GM19023 (cell line): Measurements from ENCODE around the gene RGSL1.

Source experiments
- ATAC-seq: cut with Tn5 transposase; IDR thresholded peaks from one replicate; pipeline ENCODE4 v1.9.1; 2021; ENCODE audit warnings: mild to moderate bottlenecking, moderate library complexity; ENCODE audit not compliant: unreplicated experiment

RGSL1 gene

GRCh38 chr1:182587666-182588499 lies 137.9 kb downstream of the RGSL1 start:
- ATAC-seq = no peak

GRCh38 chr1:182588500-182589396 lies 138.8 kb downstream of the RGSL1 start, which contains the start of gene RNASEL:
Gene RNASEL (minus strand): TSS chr1:182589256. CDS start chr1:182586806, 2,450 bp downstream.
- ATAC-seq = peak; percentile 84

- no peak for ATAC-seq
These were observed 139.6 kb downstream of the RGSL1 start for GRCh38 chr1:182589520-182589919.

- no peak for ATAC-seq
These were observed 140.0 kb downstream of the RGSL1 start for GRCh38 chr1:182589931-182590330.

DNA sequence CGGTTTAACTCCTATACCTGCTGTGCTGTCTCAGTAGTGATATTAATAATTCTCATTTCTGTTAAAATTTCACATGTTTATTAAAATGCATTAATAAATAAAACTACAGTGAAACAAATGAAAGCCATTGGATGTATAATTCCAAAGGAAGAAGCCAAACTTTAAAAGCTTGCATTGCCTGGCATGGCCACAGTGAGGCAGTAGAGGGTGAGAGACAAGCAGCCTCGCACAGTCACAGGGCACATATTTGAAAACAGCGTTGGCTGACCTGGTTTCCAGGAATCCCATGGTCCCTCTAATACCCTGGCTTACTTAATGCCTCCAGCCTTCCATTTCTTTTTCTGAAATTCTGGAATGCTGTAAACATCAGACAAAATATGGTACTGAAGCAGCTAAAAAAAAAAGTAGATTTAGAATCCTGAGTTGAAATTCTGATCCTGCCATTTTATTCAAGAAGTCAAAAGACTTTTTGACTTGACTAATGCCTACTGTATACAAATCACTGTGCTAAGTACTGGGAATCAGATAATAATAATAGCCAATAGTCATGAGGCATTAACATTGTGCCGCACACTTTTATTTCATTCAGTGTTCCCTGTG lies 145.8 kb downstream of the RGSL1 start:
- no peak for ATAC-seq

DNA sequence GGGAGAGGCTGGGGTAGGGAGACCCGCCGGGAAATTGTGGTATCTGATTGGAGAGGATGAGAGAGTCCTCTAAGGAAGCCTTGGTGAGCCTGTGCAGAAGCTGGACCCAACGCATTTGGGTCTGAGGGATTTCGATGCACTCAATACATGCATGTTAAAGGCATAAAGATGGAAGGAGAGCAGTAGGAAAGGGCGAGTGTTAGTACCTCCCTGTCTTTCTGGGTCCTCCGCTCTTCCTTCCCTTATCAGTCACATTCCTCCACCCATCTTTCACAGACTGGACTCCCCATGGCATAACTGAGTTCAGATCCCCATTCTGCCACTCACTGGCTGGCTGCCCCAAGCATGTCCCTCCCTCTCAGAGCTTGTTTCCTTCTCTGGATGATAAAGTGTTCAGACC lies 147.0 kb downstream of the RGSL1 start:
- ATAC-seq = no peak

GRCh38 chr1:182598296-182598695 lies 148.3 kb downstream of the RGSL1 start:
- ATAC-seq = no peak

GRCh38 chr1:182599339-182599738 lies 149.4 kb downstream of the RGSL1 start:
- ATAC-seq = no peak

GRCh38 chr1:182600036-182600713 lies 150.2 kb downstream of the RGSL1 start:
- ATAC-seq = no peak

DNA sequence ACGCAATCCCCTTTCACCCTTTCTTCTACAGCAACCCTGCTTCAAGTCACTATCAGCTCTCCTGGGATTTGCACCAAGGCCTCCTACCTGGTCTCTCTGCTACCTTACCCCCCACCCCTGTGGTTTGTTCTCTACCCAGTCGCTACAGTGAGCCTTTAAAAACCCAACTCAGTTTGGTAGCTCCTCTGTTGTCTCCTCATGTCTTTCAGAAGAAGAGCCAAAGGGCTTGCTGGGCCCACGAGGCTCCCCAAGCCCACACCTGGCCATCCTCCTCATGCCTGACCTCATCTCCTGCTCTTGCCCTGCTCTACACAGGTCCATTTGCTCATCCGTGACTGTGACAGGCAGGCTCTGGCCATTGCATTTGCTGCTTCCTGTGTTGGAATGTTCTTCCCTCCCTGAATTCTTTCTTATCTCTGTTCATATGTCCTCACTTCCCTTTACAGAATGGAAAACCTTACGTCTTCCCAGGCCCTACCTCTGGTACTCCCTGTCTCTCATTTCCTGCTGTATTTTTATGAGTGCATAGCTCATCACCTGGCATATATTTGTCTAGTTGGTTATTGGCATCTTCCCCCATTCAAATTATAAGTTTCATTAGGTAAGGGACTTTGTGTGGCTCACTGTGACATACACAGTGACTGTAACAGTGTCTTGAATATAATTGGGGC lies 150.9 kb downstream of the RGSL1 start:
- no peak for ATAC-seq

DNA sequence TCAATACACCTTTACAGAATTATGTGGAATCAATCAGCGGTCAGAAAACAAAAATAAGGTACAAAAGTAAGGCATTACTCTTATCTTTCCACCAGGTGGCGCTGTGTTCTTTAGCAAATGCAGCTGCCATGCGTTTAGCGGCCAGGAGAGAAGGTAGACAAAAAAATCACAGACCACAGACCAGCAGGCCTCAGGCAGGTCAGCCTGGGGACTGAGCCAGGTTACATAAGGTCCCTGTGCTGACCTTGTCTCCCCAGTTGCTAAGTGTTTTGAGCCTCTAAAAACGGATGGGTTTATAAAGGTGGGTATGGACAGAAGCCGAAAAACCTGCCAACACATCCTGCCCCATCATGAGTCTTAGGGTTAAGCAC lies 151.5 kb downstream of the RGSL1 start:
- ATAC-seq = no peak

- no peak for ATAC-seq
These were observed 152.0 kb downstream of the RGSL1 start for GRCh38 chr1:182601913-182602312.

- no peak for ATAC-seq
These were observed 153.1 kb downstream of the RGSL1 start for GRCh38 chr1:182602935-182603645.

- ATAC-seq = peak; percentile 10
These were observed 153.8 kb downstream of the RGSL1 start for GRCh38 chr1:182603646-182604174.

DNA sequence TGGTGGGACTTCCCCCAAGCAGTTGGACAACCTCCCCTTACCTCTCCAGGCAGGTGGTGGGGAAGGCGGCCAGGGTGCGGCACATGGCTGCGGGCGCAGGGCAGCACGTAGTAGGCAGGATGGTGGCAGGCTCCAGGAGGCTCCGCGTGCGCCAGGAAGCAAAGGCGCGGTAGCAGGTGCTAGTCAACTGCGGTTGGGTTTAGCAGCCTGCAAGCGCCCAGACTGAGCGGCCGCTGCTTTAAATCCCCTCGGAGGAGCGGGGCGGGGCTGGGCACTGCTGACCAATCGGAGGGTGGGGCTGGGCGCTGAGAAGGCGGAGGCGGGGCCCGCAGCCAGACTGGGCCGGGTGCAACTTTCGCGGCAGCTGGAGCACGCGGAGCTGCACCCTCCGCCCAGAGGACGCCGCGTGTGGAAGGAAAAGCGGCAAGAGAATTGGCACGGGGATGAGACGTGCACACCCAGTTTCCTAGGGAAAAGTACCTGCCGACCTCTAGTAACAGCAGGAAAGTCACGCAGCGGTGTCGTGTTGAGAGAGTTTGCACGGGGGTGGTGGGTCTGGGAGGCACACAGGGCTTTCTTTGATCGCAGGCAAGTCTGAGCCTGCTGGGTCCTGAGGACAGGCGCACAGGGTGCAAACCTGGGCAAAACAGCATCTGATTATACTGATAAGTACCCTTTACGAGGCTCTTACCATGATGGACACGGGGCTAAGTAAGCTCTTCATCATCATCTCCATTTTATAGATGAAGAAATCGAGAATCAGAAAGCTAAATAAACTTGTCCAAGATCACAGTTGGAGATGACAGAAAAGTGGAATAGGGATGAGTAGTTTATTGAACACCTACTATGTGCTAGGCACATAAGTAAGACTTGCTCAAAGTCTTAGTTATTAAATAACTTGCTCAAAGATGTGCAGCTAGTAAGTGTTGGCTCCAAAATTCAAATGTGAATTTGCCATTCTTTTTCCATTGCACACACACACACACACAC lies 154.5 kb downstream of the RGSL1 start, which contains the start of gene RGS16:
TSS of gene RGS16 (minus strand) at position 215 of the 990 bp plus-strand sequence. CDS start at position 85, 130 bp downstream.
- ATAC-seq = peak; percentile 95

DNA sequence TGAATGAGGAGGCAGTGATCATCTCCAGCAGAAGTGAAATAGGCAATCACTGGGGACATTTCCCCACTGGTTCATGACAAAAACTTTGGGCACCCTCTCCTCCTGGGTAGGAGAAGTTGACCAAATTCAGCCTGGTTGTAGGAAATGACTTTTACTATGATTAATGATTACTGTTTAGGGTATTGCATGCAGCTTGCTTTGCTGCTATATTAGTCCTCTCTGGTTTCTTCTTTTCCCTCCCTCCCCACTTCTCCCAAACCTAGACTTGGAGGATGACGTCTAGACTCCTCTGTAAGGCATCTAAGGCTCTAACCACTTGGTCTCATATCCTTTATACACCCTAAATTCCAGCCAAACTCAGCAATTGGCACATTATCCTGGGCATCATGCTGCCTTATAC lies 157.6 kb downstream of the RGSL1 start:
- ATAC-seq = no peak

DNA sequence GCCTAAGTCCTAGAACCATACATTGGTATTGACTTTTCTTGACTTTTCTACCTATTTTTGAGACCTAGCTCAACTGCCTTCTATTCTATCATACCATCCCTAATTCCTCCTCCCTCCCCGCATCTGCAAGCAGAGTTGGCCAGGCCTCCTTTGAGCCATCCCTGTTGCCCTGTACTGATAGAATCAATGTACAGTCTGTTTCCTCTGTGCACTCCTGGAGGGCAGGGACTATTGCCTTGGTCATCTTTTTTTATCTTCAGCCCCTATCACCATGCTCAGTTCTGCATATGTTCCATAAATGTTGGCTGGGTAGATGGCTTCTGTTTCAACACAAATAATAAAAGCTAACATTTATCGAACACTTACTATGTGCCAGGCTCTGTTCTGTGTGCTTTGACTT lies 158.3 kb downstream of the RGSL1 start:
- ATAC-seq = no peak
